Activated CD4-positive, CD25-positive, alpha-beta regulatory T cell treated with anti-CD3 and anti-CD28 coated beads, Interleukin-2, amount 50 U/mL, for 24 hours (primary cell): ENCODE results near the gene FTCD.

Experiments used
- ATAC-seq, 2 donors: fragments of 150-1000 bp; cut with Tn5 transposase; one replicate each; pipeline ENCODE4 v1.10.0; 2021; ENCODE audit warnings: mild to moderate bottlenecking in 1 of 2, moderate library complexity in 1 of 2

FTCD gene

DNA sequence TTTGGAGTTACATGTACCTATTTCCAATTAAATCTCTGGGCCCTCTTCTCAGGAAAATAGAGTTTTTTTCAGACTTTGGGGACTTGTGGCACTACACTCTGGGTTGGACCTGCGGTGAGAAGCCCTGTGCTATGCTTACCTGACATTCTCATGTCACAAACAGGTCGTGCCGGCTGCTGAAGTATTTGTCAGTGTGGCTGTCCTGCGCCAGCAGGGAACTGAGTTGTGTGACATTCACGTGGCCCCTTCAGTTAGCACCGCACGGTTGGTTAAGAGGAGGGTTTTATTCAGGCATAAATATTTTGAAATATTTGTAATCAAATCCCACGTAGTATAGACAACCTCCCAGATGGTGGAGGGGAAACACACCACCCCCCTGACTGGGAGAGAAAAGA is 63.8 kb downstream of the FTCD start:
- no peak for ATAC-seq

DNA sequence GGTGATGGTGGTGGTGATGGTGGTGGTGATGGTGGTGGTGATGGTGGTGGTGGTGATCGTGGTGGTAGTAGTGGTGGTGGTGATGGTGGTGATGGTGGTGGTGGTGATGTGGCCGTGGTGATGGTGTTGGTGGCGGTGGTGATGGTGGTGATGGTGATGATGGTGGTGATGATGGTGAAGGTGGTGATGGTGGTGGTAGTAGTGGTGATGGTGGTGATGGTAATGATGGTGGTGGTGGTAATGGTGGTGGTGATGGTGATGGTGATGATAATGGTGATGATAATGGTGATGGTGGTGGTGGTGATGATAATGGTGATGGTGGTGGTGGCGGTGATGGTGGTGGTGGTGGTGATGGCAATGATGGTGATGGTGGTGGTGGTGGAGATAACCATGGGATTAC is 64.3 kb downstream of the FTCD start:
- ATAC-seq = no peak

DNA sequence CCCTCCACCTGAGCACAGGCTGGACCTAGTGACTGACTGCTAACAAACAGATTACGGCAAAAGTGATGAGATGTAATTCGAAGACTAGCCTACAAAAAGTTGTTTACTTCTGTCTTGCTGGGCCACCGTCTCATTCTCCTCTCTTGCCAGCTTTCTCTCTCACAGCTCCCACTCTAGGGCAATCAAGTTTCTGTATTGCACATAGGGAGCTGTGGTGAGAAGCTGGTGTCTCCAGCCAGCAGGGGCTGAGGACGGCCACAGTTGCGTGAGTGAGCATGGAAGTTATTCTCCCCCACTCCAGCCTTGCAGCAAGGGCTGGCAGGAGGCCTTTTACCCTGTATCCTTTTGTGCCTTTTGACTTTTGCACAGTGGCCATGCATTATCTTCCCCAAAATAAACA is 66.1 kb downstream of the FTCD start:
- no peak for ATAC-seq

DNA sequence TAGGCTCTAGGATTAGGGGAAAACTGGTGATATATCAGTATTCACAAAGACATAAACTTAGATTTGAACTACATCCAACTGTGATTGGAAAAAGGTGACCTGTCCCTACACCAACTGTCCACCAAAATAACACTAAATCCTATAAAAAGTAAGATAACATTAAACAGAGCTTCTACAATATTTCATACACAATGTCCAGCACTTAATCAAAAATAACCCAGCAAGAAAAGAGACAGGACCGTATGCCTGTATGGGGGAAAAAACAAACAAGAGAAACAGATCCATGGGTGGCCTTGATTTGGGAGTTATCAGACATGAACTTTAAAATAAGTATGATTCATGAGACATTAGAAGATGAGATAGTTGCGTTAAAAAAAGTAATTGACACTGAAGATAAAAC is 67.2 kb downstream of the FTCD start:
- ATAC-seq = no peak

DNA sequence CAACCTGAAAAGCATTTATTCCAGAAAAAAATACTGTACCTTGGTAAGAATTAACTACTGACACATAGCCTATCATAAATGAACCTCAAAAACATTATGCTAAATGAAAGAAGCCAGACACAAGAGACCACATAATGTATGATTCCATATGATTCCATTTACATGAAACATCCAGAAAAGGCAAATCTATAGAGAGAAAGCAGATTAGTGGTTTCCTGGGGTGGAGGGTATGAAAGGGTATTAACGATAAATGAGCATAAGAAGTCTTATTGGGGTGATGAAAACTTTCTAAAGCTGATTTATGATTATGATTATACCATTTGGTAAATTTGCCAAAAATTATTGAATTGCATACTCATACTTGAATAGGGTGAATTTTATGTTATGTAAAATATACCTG is 67.7 kb downstream of the FTCD start:
- ATAC-seq = no peak
